NCI-H345 treated with DMSO at 0.1 percent for 48 hours (cell line): ENCODE measurements around the gene SNTG2.

ENCODE experiments used
- DNase-seq: peaks from one replicate; lab custom pipeline; 2025; ENCODE audit not compliant: unreplicated experiment; lab: John Stamatoyannopoulos, UW

The SNTG2 gene

GRCh38 chr2:951224-952006 lies 766 bp downstream of the SNTG2 start:
- no peak for DNase-seq

- DNase-seq, result no peak
These were observed 2.8 kb downstream of the SNTG2 start for GRCh38 chr2:953408-953807.

GRCh38 chr2:953975-954686 lies 3.5 kb downstream of the SNTG2 start:
- DNase-seq, result peak; percentile 40

- DNase-seq, result no peak
These were observed 4.0 kb downstream of the SNTG2 start for GRCh38 chr2:954687-955000.

GRCh38 chr2:955829-956731 lies 5.4 kb downstream of the SNTG2 start:
- DNase-seq, result no peak

GRCh38 chr2:959457-959856 lies 8.8 kb downstream of the SNTG2 start:
- DNase-seq, result no peak

GRCh38 chr2:960061-960736 lies 9.6 kb downstream of the SNTG2 start:
- peak; percentile 82 for DNase-seq

GRCh38 chr2:961786-962185 lies 11.1 kb downstream of the SNTG2 start:
- DNase-seq, result no peak

- DNase-seq, result no peak
These were observed 13.2 kb downstream of the SNTG2 start for GRCh38 chr2:963876-964275.

- DNase-seq, result no peak
These were observed 13.9 kb downstream of the SNTG2 start for GRCh38 chr2:964562-964961.

- DNase-seq, result no peak
These were observed 15.0 kb downstream of the SNTG2 start for GRCh38 chr2:965640-966147.

GRCh38 chr2:973129-973528 lies 22.5 kb downstream of the SNTG2 start:
- DNase-seq, result no peak

GRCh38 chr2:974054-974453 lies 23.4 kb downstream of the SNTG2 start:
- no peak for DNase-seq

GRCh38 chr2:974502-974901 lies 23.9 kb downstream of the SNTG2 start:
- DNase-seq, result peak; percentile 81

- DNase-seq, result no peak
These were observed 24.4 kb downstream of the SNTG2 start for GRCh38 chr2:975095-975494.

- no peak for DNase-seq
These were observed 28.6 kb downstream of the SNTG2 start for GRCh38 chr2:979069-979928.

GRCh38 chr2:980176-980575 lies 29.5 kb downstream of the SNTG2 start:
- peak; percentile 72 for DNase-seq

GRCh38 chr2:981258-981657 lies 30.6 kb downstream of the SNTG2 start:
- no peak for DNase-seq

GRCh38 chr2:981759-982158 lies 31.1 kb downstream of the SNTG2 start:
- DNase-seq, result no peak

- no peak for DNase-seq
These were observed 34.8 kb downstream of the SNTG2 start for GRCh38 chr2:985317-985898.
